ENCODE measurements around the gene ITGA8.
"Not testable (repeated sequence)": the region's sequence is repeated elsewhere in the genome, so short reads cannot be mapped to it uniquely, and the experiment has no call there.

Gene ITGA8

DNA sequence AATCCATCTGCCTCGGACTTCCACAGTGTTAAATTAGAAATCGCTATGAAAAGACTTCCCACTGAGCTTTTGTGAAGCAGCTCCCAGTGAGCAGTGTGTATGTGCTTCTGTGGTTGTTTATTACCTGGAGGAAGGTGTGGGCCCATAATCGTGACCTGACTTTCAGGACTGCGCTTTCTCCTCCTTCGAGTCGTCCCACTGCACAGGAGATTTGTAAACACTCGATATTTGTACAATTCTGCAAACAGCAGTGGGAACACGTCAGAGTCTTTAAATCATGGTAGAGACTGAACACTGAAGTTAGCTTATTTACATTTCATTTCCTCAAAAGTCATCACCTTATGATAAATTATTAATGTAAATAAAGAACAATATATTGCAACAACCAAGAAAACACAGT, 171.4 kb downstream of the ITGA8 start:
- DNase-seq (ENCODE audit: low spot score), result no peak

DNA sequence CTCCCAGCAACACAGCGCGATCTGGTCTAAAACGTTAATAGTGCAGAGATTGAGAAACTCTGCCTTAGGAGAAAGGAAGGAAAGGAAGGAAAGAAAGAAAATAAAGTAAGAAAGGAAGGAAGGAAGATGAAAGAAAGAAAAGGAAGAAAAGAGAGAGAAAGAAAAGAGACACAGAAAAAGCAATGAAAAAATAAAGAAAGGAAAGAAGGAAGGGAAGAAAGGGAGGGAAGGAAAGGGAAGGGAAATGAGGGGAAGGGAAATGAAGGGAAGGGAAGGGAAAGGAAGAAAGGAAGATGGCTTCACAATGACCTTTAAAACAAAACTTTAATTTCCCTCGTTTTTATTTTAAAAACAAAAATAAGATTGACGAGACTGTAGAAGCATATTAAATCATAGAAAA, 173.1 kb downstream of the ITGA8 start:
- DNase-seq (ENCODE audit: low spot score), result no peak

DNA sequence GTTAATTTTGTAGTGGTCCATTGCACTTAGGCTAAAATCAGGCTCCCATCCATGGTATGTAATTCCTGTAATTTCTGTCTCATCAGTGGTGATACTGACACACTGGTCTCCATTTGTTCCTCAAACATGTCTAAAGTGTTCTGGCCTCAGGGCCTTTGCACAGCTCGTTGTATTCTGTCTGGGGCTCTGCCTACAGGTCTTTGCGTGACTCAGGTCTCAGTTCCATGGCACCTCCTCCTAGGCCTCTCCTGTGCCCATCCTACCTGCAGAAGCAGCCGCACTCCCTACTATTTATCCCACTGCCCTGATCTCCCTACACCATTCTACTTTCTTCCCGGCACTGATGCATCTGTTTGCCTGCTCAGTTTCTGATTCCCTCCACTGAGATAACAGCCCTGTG, 173.8 kb downstream of the ITGA8 start:
- no peak for DNase-seq (ENCODE audit: low spot score)

DNA sequence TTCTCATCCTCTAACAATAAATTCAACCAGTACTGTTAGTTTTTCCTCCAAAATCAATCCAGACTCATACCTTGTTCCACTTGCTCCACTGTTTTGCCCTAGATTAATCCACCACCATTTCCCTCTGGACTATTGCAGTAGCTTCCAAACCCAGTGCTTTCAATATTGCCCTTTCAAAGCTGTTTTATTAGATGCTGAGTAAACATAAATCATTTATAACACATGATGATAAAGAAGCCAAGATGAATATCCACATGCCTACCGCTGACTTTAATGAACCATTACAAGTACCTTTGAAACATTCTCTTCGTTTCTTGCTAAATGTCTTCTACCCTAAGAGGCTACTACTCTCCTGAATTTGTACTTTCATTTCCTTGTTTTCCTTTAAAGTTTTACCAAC, 174.5 kb downstream of the ITGA8 start:
- DNase-seq (ENCODE audit: low spot score), result no peak

DNA sequence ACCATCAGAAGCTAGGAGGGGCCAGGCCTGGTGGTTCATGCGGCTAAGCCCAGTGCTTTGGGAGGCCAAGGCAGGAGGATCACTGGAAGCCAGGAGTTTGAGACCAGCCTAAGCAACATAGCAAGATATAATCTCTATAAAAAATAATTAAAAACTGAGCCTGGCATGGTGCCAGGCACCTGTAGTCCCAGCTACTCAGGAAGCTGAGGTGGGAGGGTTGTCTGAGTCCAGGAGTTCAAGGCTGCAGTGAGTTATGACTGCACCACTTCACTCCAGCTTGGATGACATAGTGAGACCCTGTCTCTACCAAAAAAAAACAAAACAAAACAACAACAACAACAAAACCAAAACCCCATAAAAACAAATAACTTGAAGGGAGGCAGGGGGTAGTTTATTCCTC, 175.7 kb downstream of the ITGA8 start:
- no peak for DNase-seq (ENCODE audit: low spot score)

DNA sequence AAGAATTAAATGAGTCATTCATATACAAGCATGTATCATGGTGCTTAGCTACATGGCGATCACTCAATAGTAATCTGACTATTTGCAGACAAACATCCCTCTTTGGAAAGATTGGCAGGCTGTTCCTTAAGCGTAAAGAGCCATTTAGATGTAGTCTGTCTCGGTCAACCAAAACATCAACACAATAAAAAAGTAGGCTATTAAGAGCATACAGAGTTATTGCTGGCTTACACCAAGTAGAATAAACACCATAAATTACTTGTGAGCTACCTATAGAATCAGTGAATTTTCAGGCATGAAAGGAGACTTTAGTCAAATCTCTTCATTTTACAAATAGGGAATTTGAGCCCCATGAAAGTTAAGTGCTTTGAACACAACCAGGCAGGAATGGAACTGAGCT, 176.9 kb downstream of the ITGA8 start:
- no peak for DNase-seq (ENCODE audit: low spot score)

DNA sequence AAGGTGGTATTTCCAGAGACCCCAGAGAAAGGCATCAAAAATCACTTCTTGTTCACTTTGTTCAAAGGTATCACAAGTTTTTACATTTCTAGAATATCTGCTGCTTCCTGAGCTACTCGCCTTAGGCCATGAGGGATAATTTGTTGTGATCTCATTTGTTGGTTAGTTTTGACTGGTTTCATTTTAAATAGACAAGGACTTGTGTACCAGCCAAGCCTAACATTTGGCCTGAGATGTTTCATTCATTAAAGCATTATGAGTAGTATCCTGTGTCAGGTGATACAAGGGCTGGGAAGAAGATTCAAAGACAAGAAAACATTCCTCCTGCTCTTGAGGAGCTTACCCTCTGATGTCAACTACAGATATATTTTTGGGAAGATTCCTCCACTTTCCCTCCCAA, 178.3 kb downstream of the ITGA8 start:
- no peak for DNase-seq (ENCODE audit: low spot score)

DNA sequence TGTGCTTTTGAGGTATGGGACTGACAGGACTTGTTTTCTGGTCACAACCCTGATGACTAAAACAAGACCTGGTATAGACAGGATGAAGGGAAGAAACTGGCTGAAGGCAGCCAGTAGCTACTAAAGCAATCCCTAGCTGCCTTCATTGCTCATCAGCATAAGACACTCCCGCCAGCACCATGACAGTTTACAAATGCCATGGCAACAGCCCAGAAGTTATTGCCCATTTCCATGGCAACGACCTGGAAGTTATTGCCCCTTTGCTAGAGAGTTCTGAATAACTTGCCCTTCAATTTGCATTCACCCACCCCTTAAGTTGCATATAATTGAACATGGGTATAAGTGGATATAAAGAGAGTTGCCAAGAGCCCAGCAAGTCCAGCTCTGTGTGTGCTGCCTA, 179.0 kb downstream of the ITGA8 start:
- DNase-seq (ENCODE audit: low spot score), result no peak

DNA sequence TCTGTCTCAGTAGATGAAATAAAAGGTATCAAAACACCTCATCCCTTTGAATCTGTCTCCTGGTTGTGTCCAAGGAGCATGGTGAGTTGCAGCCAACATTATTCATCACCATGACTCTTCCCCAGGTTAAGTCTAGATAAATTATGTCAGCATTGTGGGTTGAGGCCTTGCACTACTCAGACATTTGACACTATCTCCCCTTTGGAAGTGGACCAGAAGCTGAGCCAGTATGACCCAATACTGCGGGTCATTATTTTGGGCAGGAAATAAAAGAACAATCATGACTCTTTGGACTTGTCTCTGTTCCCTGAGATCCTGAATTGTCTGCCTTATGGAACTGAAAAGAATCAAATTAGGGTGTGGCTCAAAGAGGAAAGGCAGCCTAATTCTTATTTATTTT, 180.5 kb downstream of the ITGA8 start:
- no peak for DNase-seq (ENCODE audit: low spot score)

DNA sequence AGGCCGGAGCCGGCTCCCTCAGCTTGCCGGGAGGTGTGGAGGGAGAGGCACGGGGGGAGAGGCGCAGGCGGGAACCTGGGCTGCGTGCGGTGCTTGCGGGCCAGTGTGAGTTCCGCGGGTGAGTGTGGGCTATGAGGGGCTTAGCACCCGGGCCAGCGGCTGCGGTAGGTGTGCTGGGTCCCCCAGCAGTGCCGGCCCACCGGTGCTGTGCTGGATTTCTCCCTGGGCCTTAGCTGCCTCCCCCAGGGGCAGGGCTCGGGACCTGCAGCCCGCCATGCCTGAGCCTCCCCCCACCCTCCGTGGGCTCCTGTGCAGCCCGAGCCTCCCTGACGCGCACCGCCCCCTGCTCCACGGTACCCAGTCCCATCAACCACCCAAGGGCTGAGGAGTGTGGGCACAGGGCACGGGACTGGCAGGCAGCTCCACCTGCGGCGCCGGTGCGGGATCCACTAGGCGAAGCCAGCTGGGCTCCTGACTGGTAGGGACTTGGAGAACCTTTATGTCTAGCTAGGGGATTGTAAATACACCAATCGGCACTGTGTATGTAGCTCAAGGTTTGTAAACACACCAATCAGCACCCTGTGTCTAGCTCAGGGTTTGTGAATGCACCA, 184.7 kb downstream of the ITGA8 start:
- not testable (repeated sequence) for DNase-seq (ENCODE audit: low spot score)

DNA sequence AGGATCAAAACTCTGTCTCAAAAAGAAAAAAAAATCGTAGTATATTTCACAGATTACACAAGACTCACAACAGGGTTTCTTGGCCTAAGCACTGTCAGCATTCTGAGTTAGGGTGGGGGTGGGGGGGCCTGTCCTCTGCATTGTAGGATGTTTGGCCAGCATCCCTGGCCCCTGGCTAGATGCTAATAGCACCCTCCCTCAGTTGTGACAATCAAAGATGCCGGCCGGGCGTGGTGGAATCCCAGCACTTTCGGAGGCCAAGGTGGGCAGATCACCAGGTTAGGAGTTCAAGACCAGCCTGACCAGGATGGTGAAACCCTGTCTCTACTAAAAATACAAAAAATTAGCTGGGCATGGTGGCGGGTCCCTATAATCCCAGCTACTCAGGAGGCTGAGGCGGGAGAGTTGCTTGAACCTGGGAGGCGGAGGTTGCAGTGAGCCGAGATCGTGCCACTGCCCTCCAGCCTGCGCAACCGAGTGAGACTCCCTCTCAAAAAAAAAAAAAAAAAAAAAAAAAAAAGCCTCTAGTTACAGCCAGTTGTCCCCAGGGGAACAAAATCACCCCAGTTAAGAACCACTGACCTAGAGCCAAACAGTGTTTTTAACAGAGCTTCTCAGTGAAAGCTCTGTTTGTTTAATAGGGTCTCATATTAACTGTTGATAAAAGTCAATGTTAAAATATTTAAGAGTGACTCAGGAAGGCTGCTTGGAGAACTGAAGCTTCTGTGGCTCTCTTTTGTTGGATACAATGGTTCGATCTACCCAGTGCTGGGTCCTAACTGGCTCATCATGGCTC, 187.6 kb downstream of the ITGA8 start:
- no peak for DNase-seq (ENCODE audit: low spot score)

DNA sequence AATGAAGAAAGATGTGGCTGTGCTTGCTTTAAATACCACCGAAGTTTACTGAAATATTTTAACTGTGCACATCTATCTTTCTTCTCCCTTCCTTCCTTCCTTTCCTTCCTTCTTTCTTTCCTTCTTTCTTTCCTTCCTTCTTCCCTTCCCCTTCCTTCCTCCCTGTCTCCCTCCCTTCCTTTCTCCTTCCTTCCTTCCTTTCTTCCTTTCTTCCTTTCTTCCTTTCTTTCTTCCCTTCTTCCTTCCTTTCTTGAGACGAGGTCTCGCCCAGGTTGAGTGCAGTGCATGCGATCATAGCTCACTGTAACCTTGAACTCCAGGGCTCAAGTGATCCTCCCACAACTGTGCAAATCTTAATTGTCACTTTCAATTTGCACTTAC, 190.9 kb downstream of the ITGA8 start:
- DNase-seq (ENCODE audit: low spot score), result no peak

DNA sequence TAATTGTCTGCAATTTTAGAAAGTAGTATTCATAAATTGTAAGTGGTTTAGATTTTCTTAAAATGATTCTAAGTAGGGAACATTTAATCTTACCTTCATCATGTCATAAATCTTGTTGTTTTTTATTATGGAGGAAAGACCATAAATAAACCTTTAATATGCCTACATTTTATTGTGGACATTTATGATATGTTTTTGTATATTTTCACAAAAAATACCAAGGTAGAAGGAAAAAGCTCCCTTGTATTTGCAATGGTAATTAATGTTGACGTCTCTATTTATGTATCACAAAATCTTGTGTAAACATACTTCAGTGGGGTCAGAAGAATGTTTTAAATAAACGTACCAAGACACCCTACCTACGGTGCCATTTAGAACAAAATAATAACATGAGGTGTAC, 193.0 kb downstream of the ITGA8 start:
- no peak for DNase-seq (ENCODE audit: low spot score)

DNA sequence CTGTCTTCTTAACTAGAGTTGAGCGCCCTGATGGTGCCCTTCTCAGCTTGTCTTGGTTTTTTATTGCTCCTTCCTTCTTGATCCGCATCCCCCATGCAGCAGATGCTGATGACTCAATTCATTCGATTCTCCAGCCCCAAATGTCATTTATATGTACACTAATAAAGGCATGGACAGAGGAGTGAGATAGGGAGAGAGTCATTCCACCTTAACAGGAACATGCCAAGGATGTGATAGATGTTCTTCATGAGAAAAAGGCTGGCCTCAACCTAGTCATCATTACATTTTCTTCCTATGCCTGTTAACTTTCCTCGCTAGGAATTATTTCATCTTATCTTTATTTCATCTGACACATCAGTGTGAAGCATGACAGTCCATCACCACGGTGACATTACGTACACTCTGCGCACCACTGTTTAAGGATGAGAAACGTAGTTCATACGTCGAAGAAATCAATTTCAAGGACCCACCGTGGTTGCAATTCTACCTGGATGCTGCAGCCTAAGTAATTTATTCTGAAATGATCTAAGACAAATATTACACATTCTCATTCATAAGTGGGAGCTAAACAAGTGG, 198.3 kb downstream of the ITGA8 start:
- DNase-seq (ENCODE audit: low spot score), result no peak

DNA sequence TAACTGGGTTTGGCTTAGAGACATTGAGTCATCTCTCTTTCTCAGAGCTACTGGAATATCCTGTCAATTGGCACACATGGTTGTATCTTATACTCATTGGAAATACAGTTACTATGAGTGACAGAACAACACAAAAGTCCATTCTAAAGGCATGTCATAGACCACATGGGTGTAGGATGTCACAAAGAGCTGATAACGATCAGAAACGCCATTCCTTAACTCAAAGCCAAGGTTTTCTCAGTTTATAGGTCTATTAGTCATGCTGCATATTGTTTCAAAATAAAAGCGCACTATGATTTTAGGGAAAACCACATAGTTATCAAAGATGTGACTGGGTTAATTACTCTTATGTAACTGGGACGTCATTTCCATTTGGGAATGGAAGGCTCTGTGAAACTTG, 201.5 kb downstream of the ITGA8 start:
- DNase-seq (ENCODE audit: low spot score), result no peak

DNA sequence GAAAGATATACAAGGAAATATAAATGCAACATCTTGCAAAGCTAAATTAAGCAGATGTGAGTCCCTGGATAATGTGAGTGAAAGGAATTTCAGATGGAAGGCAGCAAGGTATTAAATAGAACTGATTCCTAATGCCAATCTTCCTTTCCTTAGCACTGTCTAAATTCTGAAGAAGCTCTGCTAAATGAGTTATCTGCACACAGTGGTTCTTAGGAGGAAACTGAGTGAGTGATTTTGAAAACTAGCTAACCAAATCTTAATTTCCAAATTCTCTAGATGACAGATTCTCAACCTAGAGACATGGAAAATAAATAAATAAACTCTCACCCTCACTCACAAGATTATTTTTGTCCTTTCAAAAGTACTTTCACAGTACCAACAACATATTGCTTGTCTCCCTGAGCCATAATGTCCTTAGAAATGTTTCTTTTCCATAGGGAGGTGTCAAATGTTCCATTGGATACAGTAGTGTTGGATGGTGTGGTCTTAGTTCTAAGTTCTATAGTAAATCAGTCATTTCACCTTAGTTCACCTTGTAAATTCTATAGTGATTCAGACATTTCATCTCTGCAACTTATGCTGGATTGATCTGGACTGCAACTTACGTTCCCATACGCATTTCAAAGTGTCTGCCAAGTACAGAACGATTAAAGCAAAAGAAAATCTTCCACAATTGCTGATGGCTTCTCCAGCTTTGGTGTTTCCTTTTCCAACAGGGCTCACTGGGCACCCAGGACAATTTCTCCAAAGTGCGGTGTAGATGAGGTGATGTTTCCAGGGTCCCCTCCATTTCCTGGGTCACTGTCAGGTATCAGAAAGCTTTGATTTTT, 203.3 kb downstream of the ITGA8 start:
- DNase-seq (ENCODE audit: low spot score), result no peak

DNA sequence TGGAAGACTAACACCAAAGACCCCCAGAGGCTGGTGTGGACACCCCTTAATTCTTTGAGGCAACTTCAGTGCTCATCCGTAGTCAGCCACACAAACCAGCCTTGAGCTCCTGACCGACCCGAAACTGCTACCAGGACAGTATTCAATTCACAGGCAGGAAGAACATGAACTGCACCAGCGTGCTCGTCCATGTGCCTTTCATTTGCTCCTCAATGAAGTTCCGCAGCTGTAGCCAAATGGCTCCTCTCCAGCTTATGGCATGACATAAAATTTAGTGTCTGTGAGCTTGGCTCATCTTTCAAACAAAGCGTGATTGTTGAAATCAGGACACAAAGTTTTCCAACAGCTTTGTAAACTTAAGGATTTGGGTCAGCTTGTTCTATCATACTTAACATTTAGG, 204.5 kb downstream of the ITGA8 start:
- no peak for DNase-seq (ENCODE audit: low spot score)

DNA sequence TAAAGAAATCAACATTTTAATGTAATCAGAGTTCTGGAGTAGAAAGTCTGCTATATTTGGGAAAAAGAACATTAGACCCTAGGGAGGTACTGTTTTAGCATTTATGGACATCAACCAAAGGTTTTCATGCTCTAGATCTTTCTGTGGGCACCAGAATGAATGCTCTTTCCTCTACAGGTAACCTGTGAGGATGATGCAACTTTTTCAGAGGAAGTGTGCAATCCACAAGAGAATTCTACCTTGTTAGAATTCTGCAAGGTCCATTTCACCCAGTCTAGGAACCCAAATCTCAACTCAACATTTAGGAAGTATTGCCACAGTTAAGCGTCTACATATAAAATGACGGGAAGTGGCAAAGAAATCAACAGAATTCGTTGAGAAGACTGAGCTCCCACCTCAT, 208.8 kb downstream of the ITGA8 start:
- no peak for DNase-seq (ENCODE audit: low spot score)

DNA sequence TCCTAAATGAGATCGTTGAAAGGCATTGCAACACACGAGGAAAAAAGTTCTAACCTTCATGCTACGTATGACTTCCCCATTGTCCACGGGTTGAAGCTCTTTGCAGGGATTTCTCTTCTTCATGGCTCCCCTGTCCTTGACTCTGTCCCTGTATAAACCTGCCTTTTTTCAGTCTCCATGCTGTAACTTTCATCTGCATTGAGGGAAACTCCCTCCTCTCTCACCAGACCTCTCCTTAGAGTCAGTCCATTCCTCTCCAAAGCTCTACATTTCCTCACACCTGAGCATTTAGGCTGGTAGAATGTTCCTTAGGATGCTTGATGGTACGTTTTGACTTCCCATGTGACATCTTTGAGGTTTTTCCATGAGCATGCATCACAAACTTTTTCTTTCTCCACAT, 214.4 kb downstream of the ITGA8 start:
- no peak for DNase-seq (ENCODE audit: low spot score)

DNA sequence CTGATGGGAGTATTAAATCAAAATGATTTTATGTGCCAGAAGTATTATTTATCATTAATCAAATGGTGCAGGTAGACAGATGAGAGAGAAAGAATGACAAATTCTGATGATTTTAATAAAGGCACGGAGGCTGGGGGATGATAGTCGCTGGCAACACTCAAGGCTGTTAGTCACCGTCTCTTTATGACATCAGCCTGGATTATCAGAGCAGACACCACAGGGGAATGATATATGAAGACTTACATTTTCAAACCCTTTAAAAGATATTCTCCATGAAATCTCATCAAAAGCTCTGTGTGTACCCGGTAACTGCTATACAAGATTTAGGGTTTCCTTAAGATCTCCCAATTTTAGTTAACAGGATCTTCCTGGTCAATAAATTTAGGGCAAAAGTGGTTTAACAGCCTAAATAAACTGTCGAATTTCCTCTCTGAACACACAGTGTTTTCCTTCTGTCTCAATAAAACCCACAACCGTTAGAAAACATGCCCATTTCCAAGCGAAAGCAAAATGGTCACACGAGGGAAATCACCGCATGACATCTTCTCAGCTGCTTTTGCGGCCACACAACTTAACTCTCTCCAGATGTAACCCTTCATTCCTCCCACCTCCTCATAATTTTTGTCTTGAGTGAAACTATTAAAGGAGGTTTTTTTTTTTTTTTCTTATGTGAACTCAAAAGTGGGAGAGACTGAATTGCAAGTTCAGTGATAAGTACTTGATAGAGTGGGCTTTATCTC, 215.5 kb downstream of the ITGA8 start:
- DNase-seq (ENCODE audit: low spot score), result no peak

DNA sequence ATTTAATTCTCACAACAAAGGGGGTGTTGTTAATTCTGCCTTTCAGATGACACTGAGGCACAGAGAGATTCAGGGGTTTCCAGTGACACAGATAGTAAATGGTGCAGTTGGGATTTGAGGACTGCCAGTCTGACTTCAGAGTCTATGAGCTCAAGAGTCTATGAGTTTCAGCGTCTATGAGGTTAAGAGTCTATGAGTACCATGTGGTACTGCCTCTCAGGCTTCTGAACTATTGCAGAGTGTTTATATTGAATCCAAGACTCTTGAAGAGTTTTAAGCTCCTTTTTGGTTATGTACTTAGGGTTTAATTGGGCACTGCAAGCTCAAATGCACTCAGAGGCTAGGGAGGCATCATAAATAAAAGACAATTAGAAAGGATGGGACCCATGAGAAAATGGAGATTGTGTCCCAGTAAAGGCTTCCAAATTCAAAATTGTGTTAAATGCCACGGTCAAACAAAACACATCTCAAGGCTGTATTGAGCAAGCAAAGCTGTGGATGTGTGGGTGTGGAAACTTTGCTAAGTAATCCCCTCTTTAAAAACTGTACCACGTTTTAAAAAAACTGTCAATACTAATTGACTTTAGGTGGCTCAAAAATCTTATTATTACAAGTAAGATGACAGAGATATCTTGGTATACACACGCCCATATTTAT, 224.7 kb downstream of the ITGA8 start:
- DNase-seq (ENCODE audit: low spot score), result no peak
